Thyroid gland (tissue), 4 donors: ENCODE data around the gene RASA3. TPM values are rescaled to one million over a fixed set of nuclear protein-coding genes. Genes with fewer than 3 reads are reported as not detected.

Experiments
- DNase-seq, 2 donors: peaks; one replicate each; pipeline ENCODE4 v3.0.0-alpha.2; 2019
- H3K27ac ChIP-seq, 3 donors: fragments of 200-600 bp; sonication (generic); 1 replicate in 2 of 3; 2 replicates in 1 of 3; pipeline ENCODE4 v1.5.1; 2016 to 2019; ENCODE audit warnings: mild to moderate bottlenecking in 1 of 3, moderate library complexity in 1 of 3
- H3K27me3 ChIP-seq: fragments of 200-600 bp; sonication (generic); one replicate; pipeline ENCODE4 v1.5.1; 2019
- H3K36me3 ChIP-seq, 2 donors: fragments of 200-600 bp; sonication (generic); one replicate each; pipeline ENCODE4 v1.5.1; 2016 to 2019
- H3K4me1 ChIP-seq, 2 donors: fragments of 200-600 bp; sonication (generic); one replicate each; pipeline ENCODE4 v1.5.1; 2017 to 2019
- H3K4me3 ChIP-seq, 3 donors: fragments of 200-600 bp; sonication (generic); replicated peaks in 1 of 3; 1 replicate in 2 of 3; 2 replicates in 1 of 3; pipeline ENCODE4 v1.5.1; 2016; ENCODE audit warnings: mild to moderate bottlenecking in 1 of 3
- H3K9me3 ChIP-seq: fragments of 200-600 bp; sonication (generic); one replicate; pipeline ENCODE4 v1.5.1; 2017
- CTCF ChIP-seq, 6 experiments: fragments of 200-600 bp in 3 of 6; fragments of 450-650 bp in 3 of 6; sonication (generic) in 3 of 6; IDR thresholded peaks; one replicate each; pipeline ENCODE4 v1.5.1; 2016 to 2019; ENCODE audit warnings: antibody characterized with exemption in 6 of 6, mild to moderate bottlenecking in 2 of 6, inconsistent platforms in 1 of 6, moderate library complexity in 1 of 6
- POLR2A ChIP-seq, 2 donors: fragments of 450-650 bp; IDR thresholded peaks; one replicate each; pipeline ENCODE4 v1.6.1; 2017; ENCODE audit warnings: antibody characterized with exemption in 2 of 2, mild to moderate bottlenecking in 2 of 2, moderate library complexity in 1 of 2
- WGBS, 2 donors: methylation state at CpG; one replicate each; pipeline ENCODE4 v1.1.5; 2017; 5-methylcytosine and 5-hydroxymethylcytosine counted together
- intact Hi-C: fragments of 100-400 bp; cut with DNase I; formaldehyde crosslinking; loops from one replicate; pipeline ENCODE4 v1.15.1; 2023
- total RNA-seq, 4 donors: library from RNA; depleted of rRNA; stranded (reverse); fragments of >200 nt; gene quantifications; one replicate each; pipeline ENCODE4 v1.2.3, GENCODE V29; 2016

Gene RASA3
- total RNA-seq, 4 donors from 2014 or later: 22.3 to 32.3 (median 25.5) TPM

- 95 to 98% methylated on average over 24 of the region's 25 CpGs for WGBS, 2 donors
- Histone ChIP-seq H3K36me3 (no peaks in the 10 kb centered on the region), H3K4me1 (peaks cover 39 to 48% of the 10 kb centered on the region in 2 donors), H3K9me3 (no peaks in the 10 kb centered on the region), H3K4me3 (no peak overlapping the region), H3K27me3 (no peaks in the 10 kb centered on the region), H3K27ac (peak overlapping the region; percentile 99 to 100 (median 99))
- intact Hi-C loops: no loop called here
- TF ChIP-seq POLR2A (IDR thresholded peaks at IDR 0.05): no peak
- TF ChIP-seq CTCF (IDR thresholded peaks at IDR 0.05): no peak
- peak in 1 of 2 donors; percentile 1 for DNase-seq
These were observed 163.0 kb downstream of the RASA3 start for GRCh38 chr13:113969311-113969972.

- Histone ChIP-seq H3K9me3 (no peaks in the 10 kb centered on the region), H3K27me3 (no peaks in the 10 kb centered on the region), H3K27ac (peak overlapping the region in 2 of 3 donors; percentile 99), H3K36me3 (no peaks in the 10 kb centered on the region), H3K4me3 (no peak overlapping the region), H3K4me1 (peaks cover 39 to 48% of the 10 kb centered on the region in 2 donors)
- DNase-seq: no peak
- WGBS, 2 donors: 91 to 95% methylated on average over 15 to 17 of the region's 17 CpGs
- TF ChIP-seq CTCF (IDR thresholded peaks at IDR 0.05) (no peak), POLR2A (IDR thresholded peaks at IDR 0.05) (no peak)
- intact Hi-C loops: no loop called here
These were observed 163.7 kb downstream of the RASA3 start for GRCh38 chr13:113968463-113969310.

- WGBS, 2 donors: 77 to 88% methylated on average over 11 to 20 of the region's 20 CpGs
- intact Hi-C loops: no loop called here
- peak; percentile 62 to 68 for DNase-seq
- no peak overlapping the region for H3K4me3 ChIP-seq
- H3K36me3 ChIP-seq: no peaks in the 10 kb centered on the region
- H3K9me3 ChIP-seq: no peaks in the 10 kb centered on the region
- TF ChIP-seq CTCF (IDR thresholded peaks at IDR 0.05): no peak
- TF ChIP-seq POLR2A (IDR thresholded peaks at IDR 0.05): no peak
- H3K27me3 ChIP-seq: no peaks in the 10 kb centered on the region
- no peak overlapping the region for H3K27ac ChIP-seq
- peaks cover 37 to 44% of the 10 kb centered on the region in 2 donors for H3K4me1 ChIP-seq
These were observed 164.5 kb downstream of the RASA3 start for GRCh38 chr13:113967729-113968462.

GRCh38 chr13:113967206-113967720 is 165.2 kb downstream of the RASA3 start:
- Histone ChIP-seq H3K27me3 (no peaks in the 10 kb centered on the region), H3K9me3 (no peaks in the 10 kb centered on the region), H3K4me1 (peaks cover 30 to 38% of the 10 kb centered on the region in 2 donors), H3K4me3 (no peak overlapping the region), H3K27ac (no peak overlapping the region), H3K36me3 (no peaks in the 10 kb centered on the region)
- DNase-seq: no peak
- intact Hi-C loops: no loop called here
- WGBS, 2 donors: 95 to 99% methylated on average over 8 to 9 of the region's 9 CpGs
- TF ChIP-seq CTCF (IDR thresholded peaks at IDR 0.05): no peak
- no peak for TF ChIP-seq POLR2A (IDR thresholded peaks at IDR 0.05)
